Mesendoderm (in vitro differentiated cells): Measurements from ENCODE around the gene LPIN1.

Source experiments
- DNase-seq: peaks from one replicate; pipeline ENCODE4 v3.0.0; 2013
- H2AK5ac ChIP-seq: 2 replicates; pipeline ENCODE4 v1.6.1; 2013; ENCODE audit warnings: low read length, inconsistent platforms
- H2BK120ac ChIP-seq: 2 replicates; pipeline ENCODE4 v1.6.1; 2013; ENCODE audit warnings: low read depth, mild to moderate bottlenecking, low read length, moderate library complexity, mixed read lengths
- H2BK15ac ChIP-seq: replicated peaks from 2 replicates; pipeline ENCODE4 v1.6.1; 2013; ENCODE audit warnings: low read depth, mild to moderate bottlenecking, moderate library complexity
- H2BK5ac ChIP-seq: 2 replicates; pipeline ENCODE4 v1.6.1; 2013; ENCODE audit warnings: low read length, inconsistent platforms
- H3K18ac ChIP-seq: 2 replicates; pipeline ENCODE4 v1.6.1; 2013; ENCODE audit warnings: mild to moderate bottlenecking, low read length, mixed read lengths
- H3K23ac ChIP-seq: one replicate; pipeline ENCODE4 v1.6.1; 2013; ENCODE audit warnings: low read length
- H3K27ac ChIP-seq: 2 replicates; pipeline ENCODE4 v1.5.1; 2013; ENCODE audit warnings: low read depth, mild to moderate bottlenecking, inconsistent platforms, low read length, moderate library complexity
- H3K27me3 ChIP-seq: 2 replicates; pipeline ENCODE4 v1.6.1; 2013; ENCODE audit warnings: low read length, control low read depth, mild to moderate bottlenecking, inconsistent platforms; ENCODE audit not compliant: insufficient read depth, poor library complexity
- H3K36me3 ChIP-seq: 2 replicates; pipeline ENCODE4 v1.6.1; 2013; ENCODE audit warnings: low read length, inconsistent platforms; ENCODE audit not compliant: control insufficient read depth, insufficient read depth
- H3K4ac ChIP-seq: one replicate; pipeline ENCODE4 v1.6.1; 2013; ENCODE audit warnings: low read depth, mild to moderate bottlenecking, low read length, moderate library complexity
- H3K4me1 ChIP-seq: 2 replicates; pipeline ENCODE4 v1.6.1; 2013; ENCODE audit warnings: low read depth, low read length, inconsistent platforms; ENCODE audit not compliant: control insufficient read depth
- H3K4me2 ChIP-seq: 2 replicates; pipeline ENCODE4 v1.6.1; 2013; ENCODE audit warnings: low read length
- H3K4me3 ChIP-seq: 2 replicates; pipeline ENCODE4 v1.5.1; 2013; ENCODE audit warnings: mild to moderate bottlenecking, low read length
- H3K56ac ChIP-seq: one replicate; pipeline ENCODE4 v1.6.1; 2013; ENCODE audit warnings: low read length
- H3K79me1 ChIP-seq: 2 replicates; pipeline ENCODE4 v1.6.1; 2013; ENCODE audit warnings: low read length, inconsistent platforms
- H3K79me2 ChIP-seq: 2 replicates; pipeline ENCODE4 v1.6.1; 2013; ENCODE audit warnings: mild to moderate bottlenecking, low read length; ENCODE audit not compliant: control insufficient read depth, insufficient read depth
- H3K9ac ChIP-seq: 2 replicates; pipeline ENCODE4 v1.6.1; 2013; ENCODE audit warnings: low read length, inconsistent platforms
- H4K5ac ChIP-seq: one replicate; pipeline ENCODE4 v1.6.1; 2013; ENCODE audit warnings: low read length
- H4K8ac ChIP-seq: one replicate; pipeline ENCODE4 v1.6.1; 2013; ENCODE audit warnings: low read depth, mild to moderate bottlenecking, control low read depth, low read length, moderate library complexity
- WGBS: extraction: QIAGEN DNeasy Blood & Tissue Kit; methylation state at CpG from one replicate; pipeline ENCODE4 v1.1.7; 2013; ENCODE audit warnings: low lambda C conversion rate, missing lambda C conversion rate; ENCODE audit not compliant: insufficient coverage; ENCODE audit errors: extremely low coverage; 5-methylcytosine and 5-hydroxymethylcytosine counted together

The LPIN1 gene

DNA sequence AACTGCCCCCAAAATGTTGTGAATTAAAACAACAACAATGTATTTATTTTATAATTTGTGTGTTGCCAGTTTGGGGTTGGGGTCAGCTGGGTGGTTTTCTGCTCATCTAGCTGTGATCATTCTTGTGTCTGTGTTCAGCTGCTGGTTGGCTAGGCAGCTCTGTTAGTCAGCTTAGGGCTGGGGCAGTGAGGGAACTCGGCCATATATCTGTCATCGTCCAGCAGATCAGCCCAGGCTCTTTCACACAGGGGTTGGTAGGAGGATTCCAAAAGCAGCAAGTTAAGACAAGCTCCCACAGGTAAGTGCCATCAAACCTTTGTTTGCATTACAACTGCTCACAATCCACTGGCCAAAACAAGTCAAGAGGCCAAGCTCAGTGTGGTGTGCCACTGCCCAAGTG, 121.5 kb downstream of the LPIN1 start:
- Histone ChIP-seq H3K79me1 (no peaks in the 10 kb centered on the region), H3K9ac (no peak overlapping the region), H2BK5ac (no peak overlapping the region), H3K27ac (no peak overlapping the region), H3K4me1 (no peaks in the 10 kb centered on the region), H2AK5ac (no peak overlapping the region), H2BK120ac (no peak overlapping the region), H3K4me3 (no peak overlapping the region), H2BK15ac (no peak overlapping the region), H3K56ac (no peak overlapping the region), H3K79me2 (no peaks in the 10 kb centered on the region), H3K4me2 (no peak overlapping the region), H4K5ac (no peak overlapping the region), H3K27me3 (no peaks in the 10 kb centered on the region), H3K18ac (no peak overlapping the region), H3K36me3 (no peaks in the 10 kb centered on the region), H4K8ac (no peak overlapping the region), H3K23ac (no peak overlapping the region), H3K4ac (no peak overlapping the region)
- WGBS, result no CpG with 5 or more reads among the region's 2 CpGs
- no peak for DNase-seq

DNA sequence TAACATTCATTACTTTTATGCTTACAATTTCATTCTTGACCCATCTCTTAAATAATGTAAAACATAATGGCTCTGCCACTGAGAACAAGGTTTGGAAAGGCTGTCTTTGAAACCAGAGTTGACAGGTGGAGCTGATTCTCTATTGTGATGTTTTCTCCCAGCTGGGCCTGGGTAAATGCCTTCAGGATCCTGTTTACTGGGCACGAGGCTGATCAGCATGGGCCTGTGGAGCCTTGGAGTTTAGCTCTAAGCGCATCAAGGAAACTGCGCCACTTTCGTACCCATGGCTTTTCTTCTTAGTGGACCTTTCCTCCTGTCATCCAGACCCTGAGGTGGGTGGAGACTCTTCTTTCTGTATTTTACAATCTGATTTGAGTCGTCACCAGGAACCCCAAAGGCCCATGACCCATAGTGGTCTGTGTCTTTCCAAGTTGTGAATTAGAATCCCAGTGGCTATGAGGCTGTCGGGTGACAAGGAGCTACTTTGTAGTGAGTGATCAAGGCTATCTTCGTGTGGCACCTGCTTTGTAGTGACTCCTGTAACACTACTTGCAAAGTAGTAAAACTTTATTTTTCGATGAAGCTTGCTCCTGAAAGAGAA, 123.1 kb downstream of the LPIN1 start:
- H3K9ac ChIP-seq, result no peak overlapping the region
- no CpG with 5 or more reads among the region's 8 CpGs for WGBS
- no peaks in the 10 kb centered on the region for H3K79me1 ChIP-seq
- no peak overlapping the region for H2AK5ac ChIP-seq
- no peak overlapping the region for H3K4me2 ChIP-seq
- no peaks in the 10 kb centered on the region for H3K27me3 ChIP-seq
- H3K4me3 ChIP-seq, result no peak overlapping the region
- H3K23ac ChIP-seq, result no peak overlapping the region
- no peaks in the 10 kb centered on the region for H3K4me1 ChIP-seq
- no peaks in the 10 kb centered on the region for H3K36me3 ChIP-seq
- no peak overlapping the region for H2BK120ac ChIP-seq
- H4K8ac ChIP-seq, result no peak overlapping the region
- no peak overlapping the region for H2BK15ac ChIP-seq
- DNase-seq, result no peak
- peak overlapping the region; percentile 18 for H3K18ac ChIP-seq
- no peaks in the 10 kb centered on the region for H3K79me2 ChIP-seq
- H4K5ac ChIP-seq, result no peak overlapping the region
- H3K56ac ChIP-seq, result no peak overlapping the region
- H3K27ac ChIP-seq, result no peak overlapping the region
- no peak overlapping the region for H3K4ac ChIP-seq
- H2BK5ac ChIP-seq, result no peak overlapping the region

DNA sequence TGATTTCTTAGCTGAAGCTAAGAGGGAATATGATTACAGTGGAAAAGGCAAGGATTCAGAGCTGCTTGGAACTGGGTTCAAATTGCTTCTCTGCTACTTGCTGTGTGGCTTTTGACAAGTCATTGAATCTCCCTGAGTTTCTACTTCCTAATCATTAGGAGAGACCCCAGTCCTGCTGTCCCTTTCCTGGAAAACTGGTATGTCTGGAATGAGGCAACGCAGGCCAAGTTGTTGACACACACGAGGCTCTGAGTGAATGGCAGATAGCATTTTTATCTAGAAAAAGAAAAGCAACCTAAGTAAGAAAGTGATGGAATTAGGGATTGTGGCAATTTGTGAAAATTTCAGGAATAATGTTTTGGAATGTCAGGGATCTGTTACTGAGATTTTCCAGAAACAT, 123.6 kb downstream of the LPIN1 start:
- H4K5ac ChIP-seq, result no peak overlapping the region
- H2BK5ac ChIP-seq, result no peak overlapping the region
- H3K79me1 ChIP-seq, result no peaks in the 10 kb centered on the region
- H3K23ac ChIP-seq, result no peak overlapping the region
- peak overlapping the region; percentile 18 for H3K18ac ChIP-seq
- no peaks in the 10 kb centered on the region for H3K27me3 ChIP-seq
- H2AK5ac ChIP-seq, result no peak overlapping the region
- no peak overlapping the region for H3K56ac ChIP-seq
- H4K8ac ChIP-seq, result no peak overlapping the region
- no peak overlapping the region for H3K27ac ChIP-seq
- no peaks in the 10 kb centered on the region for H3K36me3 ChIP-seq
- no peak overlapping the region for H3K4me3 ChIP-seq
- H2BK15ac ChIP-seq, result no peak overlapping the region
- H3K9ac ChIP-seq, result no peak overlapping the region
- no peak overlapping the region for H2BK120ac ChIP-seq
- no peaks in the 10 kb centered on the region for H3K4me1 ChIP-seq
- no peak overlapping the region for H3K4ac ChIP-seq
- no peak overlapping the region for H3K4me2 ChIP-seq
- DNase-seq, result peak; percentile 69
- H3K79me2 ChIP-seq, result no peaks in the 10 kb centered on the region
- WGBS, result no CpG with 5 or more reads among the region's 2 CpGs

DNA sequence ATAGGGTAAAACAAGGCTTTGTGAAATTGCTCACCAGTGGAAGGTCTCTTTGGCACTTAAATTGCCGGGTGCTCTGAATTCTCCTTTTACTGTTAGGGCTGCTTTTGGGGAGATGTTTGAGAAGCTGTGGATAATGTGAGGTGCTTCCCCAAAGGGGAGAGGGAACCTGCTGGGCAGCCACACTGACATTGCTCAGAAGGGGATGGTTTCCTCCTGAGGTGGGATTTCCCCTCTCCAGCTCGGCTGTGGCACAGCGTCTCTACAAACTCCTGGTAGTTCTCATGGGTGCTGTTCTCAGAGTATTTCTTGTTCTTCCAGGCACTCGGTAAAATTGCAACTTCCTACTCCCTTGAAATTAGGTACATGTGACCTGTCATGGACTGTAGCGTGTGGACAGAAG, 124.2 kb downstream of the LPIN1 start:
- H2BK15ac ChIP-seq, result no peak overlapping the region
- H3K23ac ChIP-seq, result no peak overlapping the region
- no peaks in the 10 kb centered on the region for H3K27me3 ChIP-seq
- H4K5ac ChIP-seq, result no peak overlapping the region
- no peaks in the 10 kb centered on the region for H3K79me1 ChIP-seq
- no peak overlapping the region for H3K9ac ChIP-seq
- H2BK5ac ChIP-seq, result no peak overlapping the region
- no peak overlapping the region for H3K4me3 ChIP-seq
- H2BK120ac ChIP-seq, result no peak overlapping the region
- no peaks in the 10 kb centered on the region for H3K79me2 ChIP-seq
- H3K56ac ChIP-seq, result no peak overlapping the region
- H4K8ac ChIP-seq, result no peak overlapping the region
- no CpG with 5 or more reads among the region's 5 CpGs for WGBS
- no peaks in the 10 kb centered on the region for H3K36me3 ChIP-seq
- no peak overlapping the region for H3K27ac ChIP-seq
- no peak for DNase-seq
- H2AK5ac ChIP-seq, result no peak overlapping the region
- no peaks in the 10 kb centered on the region for H3K4me1 ChIP-seq
- H3K4me2 ChIP-seq, result no peak overlapping the region
- no peak overlapping the region for H3K18ac ChIP-seq
- H3K4ac ChIP-seq, result no peak overlapping the region

DNA sequence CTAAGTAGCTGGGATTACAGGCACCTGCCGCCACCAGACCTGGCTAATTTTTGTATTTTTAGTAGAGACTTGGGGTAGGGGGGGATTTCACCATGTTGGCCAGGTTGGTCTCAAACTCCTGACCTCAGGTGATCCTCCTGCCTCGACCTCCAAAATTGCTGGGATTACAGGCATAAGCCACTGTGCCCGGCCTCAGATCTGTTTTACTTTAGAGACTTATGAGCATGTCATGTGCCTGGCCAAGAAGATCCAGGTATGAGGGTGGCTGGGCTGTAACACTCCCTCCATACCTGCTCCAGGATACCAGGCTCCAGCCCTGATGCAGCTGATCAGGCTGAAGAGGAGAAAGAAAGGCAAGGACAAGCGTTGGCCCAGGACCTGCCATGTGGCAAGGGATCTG, 125.0 kb downstream of the LPIN1 start:
- no peaks in the 10 kb centered on the region for H3K79me1 ChIP-seq
- no peak overlapping the region for H3K23ac ChIP-seq
- H2BK5ac ChIP-seq, result no peak overlapping the region
- H3K36me3 ChIP-seq, result no peaks in the 10 kb centered on the region
- no peak overlapping the region for H3K4me3 ChIP-seq
- H3K27ac ChIP-seq, result no peak overlapping the region
- no peak overlapping the region for H2AK5ac ChIP-seq
- H4K8ac ChIP-seq, result no peak overlapping the region
- no peaks in the 10 kb centered on the region for H3K79me2 ChIP-seq
- no peak overlapping the region for H2BK120ac ChIP-seq
- no CpG with 5 or more reads among the region's 4 CpGs for WGBS
- H3K4me1 ChIP-seq, result peaks cover 3% of the 10 kb centered on the region
- H3K56ac ChIP-seq, result no peak overlapping the region
- H3K18ac ChIP-seq, result no peak overlapping the region
- no peak overlapping the region for H3K9ac ChIP-seq
- H3K4ac ChIP-seq, result no peak overlapping the region
- H3K4me2 ChIP-seq, result no peak overlapping the region
- no peak overlapping the region for H2BK15ac ChIP-seq
- H4K5ac ChIP-seq, result no peak overlapping the region
- no peaks in the 10 kb centered on the region for H3K27me3 ChIP-seq
- no peak for DNase-seq

DNA sequence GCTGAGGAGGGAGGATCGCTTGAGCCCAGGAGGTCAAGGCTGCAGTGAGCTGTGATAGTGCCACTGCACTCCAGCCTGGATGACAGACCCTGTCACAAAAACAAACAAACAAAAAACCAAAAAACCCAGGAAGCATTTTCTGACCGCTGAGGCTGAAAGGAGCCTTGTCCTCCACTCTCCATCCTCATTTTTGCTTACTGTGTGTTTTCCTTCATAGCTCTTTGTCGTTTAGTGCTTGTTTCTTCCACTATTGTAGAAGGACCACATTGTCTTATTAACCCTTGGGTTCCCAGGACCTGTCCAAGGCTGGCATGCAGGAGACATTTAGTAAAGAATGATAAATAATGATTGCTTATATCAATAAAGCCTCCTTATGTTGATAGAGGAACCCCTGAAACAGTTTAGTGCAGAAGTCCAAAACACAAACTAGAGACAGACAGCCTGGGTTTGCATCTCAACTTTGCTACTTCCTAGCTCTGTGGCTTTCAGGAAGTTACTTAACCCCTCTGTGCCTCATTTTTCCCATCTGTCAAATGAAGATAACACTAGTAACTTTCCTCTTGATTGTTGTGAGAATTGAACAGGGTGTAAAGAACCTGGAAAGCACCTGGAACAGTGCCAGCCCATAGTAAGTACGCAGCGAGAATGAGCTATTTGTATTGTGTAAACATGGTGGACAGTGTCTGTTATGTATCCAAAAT, 126.0 kb downstream of the LPIN1 start:
- H4K8ac ChIP-seq, result no peak overlapping the region
- H3K36me3 ChIP-seq, result no peaks in the 10 kb centered on the region
- no peak overlapping the region for H2BK5ac ChIP-seq
- no peak overlapping the region for H3K27ac ChIP-seq
- no peak overlapping the region for H3K23ac ChIP-seq
- DNase-seq, result no peak
- H3K18ac ChIP-seq, result no peak overlapping the region
- H3K9ac ChIP-seq, result no peak overlapping the region
- no peak overlapping the region for H4K5ac ChIP-seq
- H3K79me1 ChIP-seq, result no peaks in the 10 kb centered on the region
- no peak overlapping the region for H2BK15ac ChIP-seq
- H3K4ac ChIP-seq, result no peak overlapping the region
- H3K56ac ChIP-seq, result no peak overlapping the region
- H3K4me2 ChIP-seq, result no peak overlapping the region
- H3K27me3 ChIP-seq, result no peaks in the 10 kb centered on the region
- WGBS, result no CpG with 5 or more reads among the region's 5 CpGs
- no peak overlapping the region for H3K4me3 ChIP-seq
- H3K4me1 ChIP-seq, result peaks cover 3% of the 10 kb centered on the region
- H3K79me2 ChIP-seq, result no peaks in the 10 kb centered on the region
- H2AK5ac ChIP-seq, result no peak overlapping the region
- H2BK120ac ChIP-seq, result no peak overlapping the region
